Suprapubic skin (tissue), 4 donors: ENCODE results near the gene CALY. TPM values are rescaled to one million over a fixed set of nuclear protein-coding genes. Genes with fewer than 3 reads are reported as not detected.

Source experiments
- DNase-seq, 2 donors: peaks; one replicate each; pipeline ENCODE4 v3.0.0-alpha.2; 2019; ENCODE audit warnings: low spot score in 2 of 2
- H3K27ac ChIP-seq: fragments of 200-600 bp; sonication (generic); one replicate; pipeline ENCODE4 v1.5.1; 2019
- H3K27me3 ChIP-seq: fragments of 200-600 bp; sonication (generic); one replicate; pipeline ENCODE4 v1.5.1; 2019
- H3K36me3 ChIP-seq: fragments of 200-600 bp; sonication (generic); one replicate; pipeline ENCODE4 v1.5.1; 2019
- H3K4me1 ChIP-seq: fragments of 200-600 bp; sonication (generic); one replicate; pipeline ENCODE4 v1.5.1; 2019
- H3K4me3 ChIP-seq: fragments of 200-600 bp; sonication (generic); one replicate; pipeline ENCODE4 v1.5.1; 2019; ENCODE audit warnings: mild to moderate bottlenecking
- H3K9me3 ChIP-seq: fragments of 200-600 bp; sonication (generic); one replicate; pipeline ENCODE4 v1.5.1; 2019
- CTCF ChIP-seq, 2 donors: fragments of 200-600 bp in 1 of 2; fragments of 450-650 bp in 1 of 2; sonication (generic) in 1 of 2; IDR thresholded peaks; one replicate each; pipeline ENCODE4 v1.5.1; 2016 to 2019; ENCODE audit warnings: antibody characterized with exemption in 2 of 2, mild to moderate bottlenecking in 1 of 2, moderate library complexity in 1 of 2
- EP300 ChIP-seq: sonication (generic); formaldehyde crosslinking; IDR thresholded peaks from one replicate; pipeline ENCODE4 v1.6.1; 2017; ENCODE audit warnings: antibody characterized with exemption
- POLR2A ChIP-seq, 2 donors: fragments of 450-650 bp; IDR thresholded peaks; one replicate each; pipeline ENCODE4 v1.6.1; 2017; ENCODE audit warnings: antibody characterized with exemption in 2 of 2, mild to moderate bottlenecking in 2 of 2, moderate library complexity in 2 of 2
- POLR2AphosphoS5 ChIP-seq, 3 donors: sonication (generic); formaldehyde crosslinking; IDR thresholded peaks; one replicate each; pipeline ENCODE4 v1.6.1; 2017; ENCODE audit warnings: antibody characterized with exemption in 3 of 3
- WGBS: methylation state at CpG from one replicate; pipeline ENCODE4 v1.1.5; 2018; 5-methylcytosine and 5-hydroxymethylcytosine counted together
- total RNA-seq, 4 donors: library from RNA; depleted of rRNA; stranded (reverse); fragments of >200 nt; gene quantifications; one replicate each; pipeline ENCODE4 v1.1.0, GENCODE V29; 2016

CALY gene
- total RNA-seq, 4 donors from 2014 or later = 0.30 TPM; not detected in 3

DNA sequence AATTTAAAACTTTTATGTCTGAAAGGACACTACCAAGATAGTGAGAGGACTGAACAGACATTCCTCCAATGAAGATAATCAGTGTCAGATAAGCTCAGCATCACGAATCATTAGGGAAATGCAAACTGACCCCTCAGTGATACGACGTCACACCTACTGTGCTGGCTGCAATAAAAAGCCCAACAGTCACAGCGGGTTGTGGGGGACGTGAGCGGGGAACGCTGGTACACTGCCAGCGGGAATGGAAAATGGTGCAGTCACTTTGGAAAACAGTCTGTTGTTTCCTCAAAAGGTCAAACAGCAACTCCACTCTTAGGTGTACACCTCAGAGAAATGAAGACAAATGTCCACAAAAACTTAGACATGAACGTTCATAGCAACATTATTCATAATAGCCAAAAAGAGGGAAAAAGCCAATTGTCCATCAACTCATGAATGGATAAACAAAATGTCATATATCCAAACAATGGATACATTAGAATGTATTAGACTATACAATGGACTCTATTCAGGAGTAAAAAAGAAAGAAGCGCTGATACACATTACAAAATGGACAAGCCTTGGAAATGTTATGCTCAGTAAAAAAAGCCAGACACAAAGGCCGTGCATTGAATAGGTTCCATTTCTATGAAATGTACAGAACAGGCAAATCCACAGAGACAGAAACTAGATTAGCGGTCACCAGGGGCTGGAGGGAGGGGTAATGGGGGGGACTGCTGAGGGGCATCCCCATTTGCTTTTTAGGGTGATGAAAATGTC lies 38.8 kb upstream of the CALY start:
- Histone ChIP-seq H3K27ac (no peak overlapping the region), H3K4me1 (peaks cover 42% of the 10 kb centered on the region), H3K9me3 (no peaks in the 10 kb centered on the region), H3K27me3 (no peaks in the 10 kb centered on the region), H3K36me3 (peaks cover 10% of the 10 kb centered on the region), H3K4me3 (no peak overlapping the region)
- DNase-seq = no peak
- TF ChIP-seq POLR2A (IDR thresholded peaks at IDR 0.05) = no peak
- no peak for TF ChIP-seq POLR2AphosphoS5 (IDR thresholded peaks at IDR 0.05)
- no peak for TF ChIP-seq CTCF (IDR thresholded peaks at IDR 0.05)
- WGBS = 78% methylated on average over 12 of the region's 12 CpGs

GRCh38 chr10:133373174-133374090 lies 36.7 kb upstream of the CALY start, which contains the start of gene ECHS1:
Gene ECHS1 (minus strand): TSS chr10:133373354. CDS start chr10:133373333, 21 bp downstream.
- peak; percentile 95 to 97 for DNase-seq
- peaks cover 31% of the 10 kb centered on the region for H3K4me1 ChIP-seq
- H3K27ac ChIP-seq = peak within 1 kb of the TSS; percentile 88
- H3K36me3 ChIP-seq = peaks cover 31% of the 10 kb centered on the region
- H3K27me3 ChIP-seq = no peaks in the 10 kb centered on the region
- peak within 1 kb of the TSS; percentile 90 for H3K4me3 ChIP-seq
- TF ChIP-seq POLR2AphosphoS5 (IDR thresholded peaks at IDR 0.05) = no peak
- no peak for TF ChIP-seq CTCF (IDR thresholded peaks at IDR 0.05)
- TF ChIP-seq POLR2A (IDR thresholded peaks at IDR 0.05) = no peak
- no peak for TF ChIP-seq EP300
- 2% methylated on average over 22 of the region's 89 CpGs for WGBS
- H3K9me3 ChIP-seq = no peaks in the 10 kb centered on the region

- H3K36me3 ChIP-seq = peaks cover 38% of the 10 kb centered on the region
- H3K4me3 ChIP-seq = peak overlapping the region; percentile 90
- no peaks in the 10 kb centered on the region for H3K9me3 ChIP-seq
- DNase-seq = no peak
- H3K27me3 ChIP-seq = no peaks in the 10 kb centered on the region
- peaks cover 23% of the 10 kb centered on the region for H3K4me1 ChIP-seq
- H3K27ac ChIP-seq = no peak overlapping the region
- no CpG with 5 or more reads among the region's 20 CpGs for WGBS
- TF ChIP-seq CTCF (IDR thresholded peaks at IDR 0.05) (no peak), POLR2AphosphoS5 (IDR thresholded peaks at IDR 0.05) (no peak)
These were observed 35.8 kb upstream of the CALY start for GRCh38 chr10:133372507-133372906.

DNA sequence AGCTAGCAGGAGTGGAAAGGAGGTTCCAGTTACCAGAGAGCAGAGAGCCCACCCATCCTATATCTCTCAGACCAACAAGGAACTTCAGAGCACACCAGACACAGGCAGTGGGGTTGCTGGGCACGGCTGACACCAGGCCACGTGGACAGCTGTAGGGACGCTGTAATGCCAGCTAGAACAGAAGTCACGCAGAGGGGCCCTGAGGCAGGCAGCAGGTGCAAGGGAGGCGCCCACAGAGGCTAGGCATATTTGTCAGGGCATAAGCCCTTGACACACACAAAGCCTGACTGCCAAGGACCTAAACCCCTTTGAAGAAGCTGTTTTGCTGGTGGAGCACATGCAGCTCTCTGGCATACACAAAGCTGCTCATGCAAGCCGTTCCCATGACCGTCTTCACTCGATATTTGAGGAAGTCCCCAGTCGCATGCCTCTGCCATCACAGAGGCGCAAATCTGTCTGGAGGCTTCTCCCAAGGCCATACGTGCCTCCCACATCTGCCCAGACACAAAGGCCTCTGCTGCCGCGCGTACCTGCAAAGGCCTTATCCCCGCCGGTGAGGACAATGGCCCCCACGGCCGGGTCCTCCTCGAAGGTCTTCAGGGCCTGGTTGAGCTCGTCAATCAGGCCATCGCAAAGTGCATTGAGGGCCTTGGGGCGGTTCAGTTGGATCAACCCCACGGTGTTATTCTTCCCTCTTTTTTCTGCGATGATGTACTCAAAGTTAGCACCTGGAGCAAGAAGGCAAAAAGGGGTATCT lies 33.5 kb upstream of the CALY start:
- Histone ChIP-seq H3K27me3 (no peaks in the 10 kb centered on the region), H3K27ac (no peak overlapping the region), H3K4me3 (no peak overlapping the region), H3K4me1 (peaks cover 23% of the 10 kb centered on the region), H3K9me3 (no peaks in the 10 kb centered on the region), H3K36me3 (peaks cover 56% of the 10 kb centered on the region)
- WGBS = 93% methylated on average over 20 of the region's 24 CpGs
- TF ChIP-seq CTCF (IDR thresholded peaks at IDR 0.05) = no peak
- no peak for TF ChIP-seq POLR2A (IDR thresholded peaks at IDR 0.05)
- TF ChIP-seq EP300 = no peak
- no peak for TF ChIP-seq POLR2AphosphoS5 (IDR thresholded peaks at IDR 0.05)
- no peak for DNase-seq
